ENCODE measurements around the gene ZNF25.
"Not testable (repeated sequence)": the region's sequence is repeated elsewhere in the genome, so short reads cannot be mapped to it uniquely, and the experiment has no call there.

Gene ZNF25

GRCh38 chr10:37947526-37947925, 28.9 kb downstream of the ZNF25 start:
- DNase-seq (ENCODE audit: low read depth in 2 of 2), result no peak

GRCh38 chr10:37937864-37938263, 38.6 kb downstream of the ZNF25 start:
- no peak for DNase-seq (ENCODE audit: low read depth in 2 of 2)

- DNase-seq (ENCODE audit: low read depth in 2 of 2), result no peak
Observed at GRCh38 chr10:37934791-37935190, 41.7 kb downstream of the ZNF25 start.

GRCh38 chr10:37930423-37930822, 46.0 kb downstream of the ZNF25 start:
- DNase-seq (ENCODE audit: low read depth in 2 of 2), result no peak

GRCh38 chr10:37908165-37908564, 68.3 kb downstream of the ZNF25 start:
- DNase-seq (ENCODE audit: low read depth in 2 of 2), result not testable (repeated sequence)

- DNase-seq (ENCODE audit: low read depth in 2 of 2), result no peak
Observed at GRCh38 chr10:37906382-37906781, 70.1 kb downstream of the ZNF25 start.

Data from stimulated activated CD8-positive, alpha-beta memory T cell treated with anti-CD3 and anti-CD28 coated beads, Interleukin-7, amount 100 ng/mL, for 1 hour (primary cell).